D721Med (cell line): ENCODE measurements around the gene CEP63.
A peak's percentile ranks its signal among the peaks of the same experiment; 100 is the strongest.

Experiments
- DNase-seq: peaks from one replicate; pipeline ENCODE4 v3.0.0; 2011; ENCODE audit warnings: low spot score; ENCODE audit not compliant: insufficient read length
- FAIRE-seq: peaks from 2 replicates; lab custom pipeline; 2011; peaks lifted over from hg19 to GRCh38; lab: Jason Lieb, UNC
- CTCF ChIP-seq: IDR thresholded peaks from 2 replicates; pipeline ENCODE4 v1.5.1; 2012; ENCODE audit warnings: mild to moderate bottlenecking, control low read depth; ENCODE audit not compliant: insufficient read depth; ENCODE audit errors: missing control alignments

CEP63 gene

GRCh38 chr3:134468519-134468918 is 17.3 kb upstream of the CEP63 start:
- TF ChIP-seq CTCF: no peak
- FAIRE-seq: no peak

GRCh38 chr3:134471521-134472193 is 14.2 kb upstream of the CEP63 start:
- FAIRE-seq (no peak), DNase-seq (no peak)
- TF ChIP-seq CTCF: no peak

More at GRCh38 chr3:134468519-134468918, 17.3 kb upstream of the CEP63 start:
- DNase-seq: no peak

- no peak for TF ChIP-seq CTCF
- DNase-seq (no peak), FAIRE-seq (no peak)
These were observed 13.0 kb upstream of the CEP63 start for GRCh38 chr3:134472831-134473230.

GRCh38 chr3:134473868-134474546 is 11.8 kb upstream of the CEP63 start:
- peak; percentile 88 for TF ChIP-seq CTCF
- DNase-seq (no peak), FAIRE-seq (peak; percentile 95)

- no peak for TF ChIP-seq CTCF
- no peak for DNase-seq
- FAIRE-seq: no peak
These were observed 10.9 kb upstream of the CEP63 start for GRCh38 chr3:134474956-134475355.

- TF ChIP-seq CTCF: no peak
- no peak for DNase-seq
- FAIRE-seq: no peak
These were observed 9.6 kb upstream of the CEP63 start for GRCh38 chr3:134476306-134476705.

GRCh38 chr3:134477002-134477401 is 8.9 kb upstream of the CEP63 start:
- DNase-seq: no peak
- FAIRE-seq: no peak
- no peak for TF ChIP-seq CTCF
